ENCODE results near the gene SMYD3. TPM values are rescaled to one million over a fixed set of nuclear protein-coding genes. Genes with fewer than 3 reads are reported as not detected.

SMYD3 gene
- total RNA-seq, 1 experiment from 2014 or later = 25.5 TPM

DNA sequence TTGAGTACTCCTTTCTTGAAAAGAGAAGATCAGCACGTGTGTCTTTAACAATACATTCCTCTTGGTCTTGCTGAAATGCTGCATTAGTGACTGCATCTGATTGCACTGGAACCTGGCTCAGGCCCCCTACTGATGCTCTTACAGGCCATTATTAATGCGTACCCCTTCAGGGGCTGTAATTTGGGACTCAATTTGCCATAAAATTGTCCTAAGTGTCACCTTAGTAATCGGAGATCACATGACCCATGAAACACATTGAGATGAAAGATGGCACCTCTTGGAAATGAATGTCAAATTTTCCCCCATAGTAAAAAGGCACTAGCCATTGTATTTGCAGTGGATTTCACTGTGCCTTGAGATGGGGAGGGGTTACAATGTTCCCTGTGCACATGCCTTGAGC is 789.0 kb downstream of the SMYD3 start:
- Histone ChIP-seq H3K79me1 (ENCODE audit: insufficient read depth, low read depth, low read length, poor library complexity, severe bottlenecking) (no peaks in the 10 kb centered on the region), H2BK5ac (ENCODE audit: insufficient read length, low read length) (no peak overlapping the region), H3K9ac (ENCODE audit: extremely low read depth, insufficient read length, low read length) (no peak overlapping the region), H3K4me2 (ENCODE audit: insufficient read depth, insufficient read length, low read length) (no peak overlapping the region), H3K23me2 (ENCODE audit: insufficient read length, low read depth, low read length, poor library complexity, severe bottlenecking) (no peaks in the 10 kb centered on the region), H3K56ac (ENCODE audit: insufficient read length, low read depth, low read length) (no peak overlapping the region), H3K9me3 (ENCODE audit: control insufficient read depth, low read depth, low read length) (no peaks in the 10 kb centered on the region), H3K27ac (ENCODE audit: insufficient read length, low read depth, low read length) (no peak overlapping the region), H4K8ac (replicated peaks; ENCODE audit: insufficient read length, low read depth, low read length) (no peak overlapping the region), H4K91ac (ENCODE audit: insufficient read length, low read depth, low read length) (no peak overlapping the region), H3K23ac (ENCODE audit: insufficient read length, low read depth, low read length) (no peak overlapping the region), H2AK5ac (ENCODE audit: insufficient read length, low read length) (no peak overlapping the region), H2AFZ (ENCODE audit: low read length) (no peak overlapping the region), H2BK12ac (ENCODE audit: insufficient read length, low read depth, low read length) (no peak overlapping the region), H3K18ac (ENCODE audit: insufficient read length, low read depth, low read length) (no peak overlapping the region), H3T11ph (ENCODE audit: low read length) (no peak overlapping the region), H3K79me2 (ENCODE audit: insufficient read depth, low read length) (no peaks in the 10 kb centered on the region), H2BK120ac (ENCODE audit: low read depth, low read length, poor library complexity, severe bottlenecking) (no peak overlapping the region), H3K14ac (ENCODE audit: insufficient read depth, low read length) (no peak overlapping the region), H3K27me3 (ENCODE audit: insufficient read depth, low read length) (no peaks in the 10 kb centered on the region), H3K4ac (ENCODE audit: low read depth, low read length) (no peak overlapping the region), H4K5ac (ENCODE audit: insufficient read length, low read depth, low read length) (no peak overlapping the region), H2BK15ac (ENCODE audit: low read depth, low read length) (no peak overlapping the region), H3K4me1 (ENCODE audit: insufficient read depth, low read length) (no peaks in the 10 kb centered on the region), H4K20me1 (ENCODE audit: control insufficient read depth, insufficient read depth, insufficient read length) (no peaks in the 10 kb centered on the region), H2BK20ac (ENCODE audit: low read depth, low read length, poor library complexity, severe bottlenecking) (no peak overlapping the region)
- Mint-ChIP-seq H3K27me3 (ENCODE audit: low read depth) (peaks cover 2% of the 10 kb centered on the region), H3K27ac (no peak overlapping the region), H3K9me3 (no peaks in the 10 kb centered on the region), H3K4me1 (0 out of 4 replicates have a peak, but pooled peaks cover 0 to 2% of the 10 kb centered on the region in 2 experiments), H3K36me3 (ENCODE audit: insufficient read depth in 1 of 3, low read depth in 3 of 3) (no peaks in the 10 kb centered on the region), H3K4me3 (no peak overlapping the region)
- no CpG with 5 or more reads among the region's 3 CpGs for WGBS (ENCODE audit: extremely low coverage, insufficient read length, low lambda C conversion rate)
- TF ChIP-seq, protein P1, sequence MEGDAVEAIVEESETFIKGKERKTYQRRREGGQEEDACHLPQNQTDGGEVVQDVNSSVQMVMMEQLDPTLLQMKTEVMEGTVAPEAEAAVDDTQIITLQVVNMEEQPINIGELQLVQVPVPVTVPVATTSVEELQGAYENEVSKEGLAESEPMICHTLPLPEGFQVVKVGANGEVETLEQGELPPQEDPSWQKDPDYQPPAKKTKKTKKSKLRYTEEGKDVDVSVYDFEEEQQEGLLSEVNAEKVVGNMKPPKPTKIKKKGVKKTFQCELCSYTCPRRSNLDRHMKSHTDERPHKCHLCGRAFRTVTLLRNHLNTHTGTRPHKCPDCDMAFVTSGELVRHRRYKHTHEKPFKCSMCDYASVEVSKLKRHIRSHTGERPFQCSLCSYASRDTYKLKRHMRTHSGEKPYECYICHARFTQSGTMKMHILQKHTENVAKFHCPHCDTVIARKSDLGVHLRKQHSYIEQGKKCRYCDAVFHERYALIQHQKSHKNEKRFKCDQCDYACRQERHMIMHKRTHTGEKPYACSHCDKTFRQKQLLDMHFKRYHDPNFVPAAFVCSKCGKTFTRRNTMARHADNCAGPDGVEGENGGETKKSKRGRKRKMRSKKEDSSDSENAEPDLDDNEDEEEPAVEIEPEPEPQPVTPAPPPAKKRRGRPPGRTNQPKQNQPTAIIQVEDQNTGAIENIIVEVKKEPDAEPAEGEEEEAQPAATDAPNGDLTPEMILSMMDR (conservative IDR thresholded peaks at IDR 0.05) = no peak
- DNase-seq = no peak

Measured in H9 (cell line).